H1 (cell line): Measurements from ENCODE around the gene OGFOD3. TPM values are rescaled to one million over a fixed set of nuclear protein-coding genes. Genes with fewer than 3 reads are reported as not detected.

Source experiments
- CTCF ChIA-PET: fragments of 300-600 bp; sonication (Branson Sonifier 250); formaldehyde crosslinking; loops from one replicate; lab custom pipeline; 2021; ENCODE audit not compliant: partially characterized antibody; lab: Charles Lee
- POLR2A ChIA-PET: fragments of 300-600 bp; sonication (Branson Sonifier 250); formaldehyde crosslinking; loops from one replicate; lab custom pipeline; 2021; ENCODE audit warnings: inconsistent platforms; ENCODE audit not compliant: partially characterized antibody; lab: Charles Lee
- DNase-seq, 2 experiments: peaks; one replicate each; pipeline versions ENCODE4 v3.0.0 to v3.0.0-alpha.2; 2010 to 2022; ENCODE audit warnings: low spot score in 2 of 2, low read depth in 1 of 2, mixed read lengths in 1 of 2
- FAIRE-seq: peaks from 2 replicates; lab custom pipeline; 2011; peaks lifted over from hg19 to GRCh38; lab: Jason Lieb, UNC
- H2AFZ ChIP-seq: 2 replicates; pipeline ENCODE4 v1.8.1; 2012; ENCODE audit warnings: low read length, inconsistent platforms
- H2AK5ac ChIP-seq: 2 replicates; pipeline ENCODE4 v1.6.1; 2013; ENCODE audit warnings: low read depth, low read length
- H2BK120ac ChIP-seq: replicated peaks from 2 replicates; pipeline ENCODE3; 2013; ENCODE audit warnings: low read depth, low read length, inconsistent platforms
- H2BK12ac ChIP-seq: 2 replicates; pipeline ENCODE4 v1.6.1; 2013; ENCODE audit warnings: low read depth, low read length
- H2BK15ac ChIP-seq: 2 replicates; pipeline ENCODE4 v1.6.1; 2013; ENCODE audit warnings: low read length
- H2BK20ac ChIP-seq: 2 replicates; pipeline ENCODE4 v1.6.1; 2013; ENCODE audit warnings: low read length
- H2BK5ac ChIP-seq: 2 replicates; pipeline ENCODE4 v1.6.1; 2013; ENCODE audit warnings: low read depth, low read length
- H3K14ac ChIP-seq: 2 replicates; pipeline ENCODE4 v1.6.1; 2013; ENCODE audit warnings: inconsistent platforms; ENCODE audit not compliant: insufficient read length
- H3K18ac ChIP-seq: 2 replicates; pipeline ENCODE4 v1.6.1; 2013; ENCODE audit warnings: low read length; ENCODE audit errors: extremely low read depth
- H3K23ac ChIP-seq: 2 replicates; pipeline ENCODE4 v1.6.1; 2013; ENCODE audit warnings: inconsistent platforms; ENCODE audit not compliant: insufficient read length
- H3K23me2 ChIP-seq: 2 replicates; pipeline ENCODE4 v1.6.1; 2013; ENCODE audit warnings: low read depth, low read length
- H3K27ac ChIP-seq: 2 replicates; pipeline ENCODE4 v1.6.1; 2011; ENCODE audit warnings: low read depth, low read length, inconsistent platforms
- H3K27me3 ChIP-seq, 4 experiments: replicated peaks in 1 of 4; 1 replicate in 1 of 4; 2 replicates in 3 of 4; pipeline versions ENCODE4 v1.6.1 to v1.8.1; 2011 to 2013; ENCODE audit warnings: low read length in 3 of 4, mild to moderate bottlenecking in 3 of 4, inconsistent platforms in 2 of 4, mixed read lengths in 2 of 4, moderate library complexity in 1 of 4; ENCODE audit not compliant: control insufficient read depth in 3 of 4, insufficient read depth in 3 of 4; ENCODE audit errors: extremely low read depth in 1 of 4
- H3K36me3 ChIP-seq, 4 experiments: 2 replicates each; pipeline versions ENCODE4 v1.6.1 to v1.8.1; 2011 to 2013; ENCODE audit warnings: mild to moderate bottlenecking in 4 of 4, low read length in 3 of 4, moderate library complexity in 2 of 4, control low read depth in 1 of 4, inconsistent platforms in 1 of 4; ENCODE audit not compliant: insufficient read depth in 4 of 4, control insufficient read depth in 2 of 4
- H3K4ac ChIP-seq: replicated peaks from 2 replicates; pipeline ENCODE3; 2013; ENCODE audit warnings: low read length, low read depth, mixed read lengths, inconsistent platforms; ENCODE audit not compliant: insufficient read length
- H3K4me1 ChIP-seq, 4 experiments: replicated peaks in 1 of 4; 1 replicate in 1 of 4; 2 replicates in 3 of 4; pipeline versions ENCODE4 v1.6.1 to v1.8.1; 2011 to 2013; ENCODE audit warnings: low read length in 3 of 4, inconsistent platforms in 2 of 4, mixed read lengths in 1 of 4; ENCODE audit not compliant: insufficient read depth in 4 of 4, control insufficient read depth in 3 of 4
- H3K4me2 ChIP-seq, 2 experiments: 2 replicates each; pipeline versions ENCODE4 v1.6.1 to v1.8.1; 2011 to 2013; ENCODE audit warnings: low read depth in 2 of 2, low read length in 2 of 2, control low read depth in 1 of 2, inconsistent platforms in 1 of 2, mild to moderate bottlenecking in 1 of 2; ENCODE audit not compliant: insufficient read depth in 1 of 2
- H3K4me3 ChIP-seq, 4 experiments: fragments of 200-600, 300-600 bp in 1 of 4; sonication (generic), shearing (Covaris generic), sonication (Bioruptor Twin) in 1 of 4; 2 replicates each; pipeline versions ENCODE4 v1.5.1 to v1.8.1; 2011 to 2016; ENCODE audit warnings: low read length in 4 of 4, low read depth in 3 of 4, control low read depth in 2 of 4, inconsistent platforms in 2 of 4, mild to moderate bottlenecking in 2 of 4, mixed read lengths in 1 of 4, moderate library complexity in 1 of 4; ENCODE audit not compliant: insufficient read depth in 2 of 4; ENCODE audit errors: extremely low read depth in 1 of 4
- H3K56ac ChIP-seq: replicated peaks from 2 replicates; pipeline ENCODE3; 2013; ENCODE audit warnings: low read depth, mild to moderate bottlenecking, mixed read lengths, low read length, inconsistent platforms; ENCODE audit not compliant: insufficient read length
- H3K79me1 ChIP-seq: 2 replicates; pipeline ENCODE4 v1.6.1; 2013; ENCODE audit warnings: low read depth, low read length, control low read depth
- H3K79me2 ChIP-seq, 2 experiments: 2 replicates each; pipeline versions ENCODE4 v1.6.1 to v1.8.1; 2012 to 2013; ENCODE audit warnings: low read length in 2 of 2, mild to moderate bottlenecking in 2 of 2, inconsistent platforms in 1 of 2; ENCODE audit not compliant: insufficient read depth in 2 of 2, control insufficient read depth in 1 of 2
- H3K9ac ChIP-seq, 4 experiments: replicated peaks in 1 of 4; 1 replicate in 1 of 4; 2 replicates in 3 of 4; pipeline versions ENCODE4 v1.6.1 to v1.8.1; 2011 to 2013; ENCODE audit warnings: low read depth in 3 of 4, low read length in 3 of 4, control low read depth in 2 of 4, mild to moderate bottlenecking in 2 of 4, moderate library complexity in 2 of 4, inconsistent platforms in 1 of 4; ENCODE audit errors: extremely low read depth in 1 of 4
- H3K9me3 ChIP-seq, 2 experiments: 2 replicates each; pipeline versions ENCODE4 v1.6.1 to v1.8.1; 2012 to 2013; ENCODE audit warnings: mild to moderate bottlenecking in 2 of 2, moderate library complexity in 2 of 2, control low read depth in 1 of 2, inconsistent platforms in 1 of 2, low read depth in 1 of 2, low read length in 1 of 2, mixed read lengths in 1 of 2; ENCODE audit not compliant: insufficient read depth in 2 of 2
- H4K20me1 ChIP-seq, 2 experiments: replicated peaks in 1 of 2; 2 replicates each; pipeline versions ENCODE3 to v1.8.1; 2011 to 2013; ENCODE audit warnings: inconsistent platforms in 2 of 2, low read length in 2 of 2, mild to moderate bottlenecking in 1 of 2; ENCODE audit not compliant: insufficient read depth in 2 of 2, control insufficient read depth in 1 of 2
- H4K5ac ChIP-seq: 2 replicates; pipeline ENCODE4 v1.6.1; 2013; ENCODE audit warnings: low read length, low read depth, mixed read lengths, inconsistent platforms; ENCODE audit not compliant: insufficient read length
- H4K8ac ChIP-seq: 2 replicates; pipeline ENCODE4 v1.8.0; 2013; ENCODE audit warnings: mild to moderate bottlenecking, moderate library complexity, low read length, inconsistent platforms; ENCODE audit not compliant: insufficient read depth; ENCODE audit errors: extremely low read depth
- H4K91ac ChIP-seq: replicated peaks from 2 replicates; pipeline ENCODE3; 2013; ENCODE audit warnings: low read length, mixed read lengths, inconsistent platforms; ENCODE audit not compliant: insufficient read length
- ASH2L ChIP-seq: fragments of 200-600, 300-600 bp; sonication (generic); IDR thresholded peaks from one replicate; pipeline ENCODE4 v1.7.1; 2017; ENCODE audit warnings: low read length
- BCL11A ChIP-seq, 2 experiments: IDR thresholded peaks; one replicate each; pipeline ENCODE4 v1.6.1; 2011; ENCODE audit warnings: low read depth in 2 of 2, low read length in 2 of 2, mild to moderate bottlenecking in 2 of 2
- CHD2 ChIP-seq: IDR thresholded peaks from 2 replicates; pipeline ENCODE4 v1.6.1; 2012; ENCODE audit warnings: low read length, improper control_type of control experiment
- EP300 ChIP-seq, 2 experiments: IDR thresholded peaks; 1 replicate in 1 of 2; 2 replicates in 1 of 2; pipeline ENCODE4 v1.6.1; 2011 to 2012; ENCODE audit warnings: low read depth in 2 of 2, low read length in 2 of 2, mild to moderate bottlenecking in 2 of 2, borderline replicate concordance in 1 of 2, inconsistent platforms in 1 of 2, moderate library complexity in 1 of 2
- FOSL1 ChIP-seq: IDR thresholded peaks from 2 replicates; pipeline ENCODE4 v1.6.1; 2011; ENCODE audit warnings: mild to moderate bottlenecking, low read depth, low read length, moderate library complexity; ENCODE audit not compliant: insufficient read depth
- GABPA ChIP-seq: IDR thresholded peaks from 2 replicates; pipeline ENCODE4 v1.6.1; 2011; ENCODE audit warnings: mild to moderate bottlenecking, low read length, moderate library complexity, borderline replicate concordance; ENCODE audit not compliant: insufficient read depth
- GTF2F1 ChIP-seq: IDR thresholded peaks from 2 replicates; pipeline ENCODE4 v1.6.1; 2012; ENCODE audit warnings: low read depth, low read length, improper control_type of control experiment, borderline replicate concordance
- JUND ChIP-seq: IDR thresholded peaks from 2 replicates; pipeline ENCODE4 v1.6.1; 2011; ENCODE audit warnings: mild to moderate bottlenecking, improper control_type of control experiment, low read length
- KDM4A ChIP-seq: IDR thresholded peaks from one replicate; pipeline ENCODE4 v1.7.1; 2012; ENCODE audit warnings: low read depth, mild to moderate bottlenecking, moderate library complexity, low read length, inconsistent platforms; ENCODE audit not compliant: severe bottlenecking
- NANOG ChIP-seq: IDR thresholded peaks from 2 replicates; pipeline ENCODE4 v1.6.1; 2011; ENCODE audit warnings: low read length, low read depth, mild to moderate bottlenecking, inconsistent platforms; ENCODE audit not compliant: insufficient read depth, poor library complexity, severe bottlenecking
- POLR2AphosphoS5 ChIP-seq: IDR thresholded peaks from 2 replicates; pipeline ENCODE4 v1.6.1; 2011; ENCODE audit warnings: low read depth, low read length
- SIRT6 ChIP-seq: IDR thresholded peaks from one replicate; pipeline ENCODE4 v1.7.1; 2012; ENCODE audit warnings: low read length, inconsistent platforms
- TBP ChIP-seq: IDR thresholded peaks from 2 replicates; pipeline ENCODE4 v1.6.1; 2011; ENCODE audit warnings: low read depth, low read length, improper control_type of control experiment
- TEAD4 ChIP-seq: IDR thresholded peaks from 2 replicates; pipeline ENCODE4 v1.6.1; 2012; ENCODE audit warnings: low read depth, low read length, inconsistent platforms, mixed read lengths
- YY1 ChIP-seq: IDR thresholded peaks from 2 replicates; pipeline ENCODE4 v1.6.1; 2011; ENCODE audit warnings: low read depth, mild to moderate bottlenecking, low read length
- WGBS, 2 experiments: shearing (Covaris generic) in 1 of 2; methylation state at CpG; one replicate each; pipeline versions ENCODE4 v1.1.6 to v1.1.7; 2013 to 2015; ENCODE audit warnings: low lambda C conversion rate in 2 of 2, mixed read lengths in 2 of 2, inconsistent platforms in 1 of 2, low coverage in 1 of 2, missing lambda C conversion rate in 1 of 2; ENCODE audit not compliant: insufficient replicate concordance in 2 of 2, insufficient coverage in 1 of 2, insufficient read length in 1 of 2; ENCODE audit errors: extremely low coverage in 1 of 2, missing lambda C conversion rate in 1 of 2; 5-methylcytosine and 5-hydroxymethylcytosine counted together
- polyA plus RNA-seq, 7 experiments: library from polyadenylated mRNA; depleted of rRNA in 3 of 7; stranded (reverse) in 5 of 7; unstranded in 2 of 7; fragments of >200 nt in 5 of 7; fragments of 200-250 nt in 2 of 7; gene quantifications; 1 replicate in 5 of 7; 2 replicates in 1 of 7; 4 replicates in 1 of 7; pipeline versions ENCODE4 v1.2.1 to v1.2.3, GENCODE V29; 2011 to 2013; ENCODE audit warnings: missing spikeins in 2 of 7, mixed read lengths in 2 of 7
- total RNA-seq: library from RNA; stranded (reverse); fragmentation: NEBNext Ultra II Directional; extraction: Animal tissue kit (Norgen Biotek cat#: 25700); gene quantifications from 2 replicates; pipeline ENCODE4 v1.2.1, GENCODE V29; 2021

The OGFOD3 gene
- total and polyA plus RNA-seq, 2 of the 8 experiments (the other 6 are each of a cell fraction or from before 2014, with no cell fraction given), result 21.1 to 21.8 TPM

GRCh38 chr17:82400830-82401229 lies 17.6 kb downstream of the OGFOD3 start:
- no peak overlapping the region for H2BK12ac ChIP-seq
- CTCF ChIA-PET, result interaction anchor here (0.7 kb wide), 1 partner anchor 60 kb away, joined by 3 read pairs; no protein-coding TSS in a partner anchor

More at GRCh38 chr17:82400830-82401229, 17.6 kb downstream of the OGFOD3 start:
- FAIRE-seq, result no peak
- no peak for DNase-seq
- Histone ChIP-seq H2AFZ (no peak overlapping the region), H3K36me3 (peaks cover 0 to 11% (median 2%) of the 10 kb centered on the region in 4 experiments; a peak in 3 of 8 replicates), H3K79me2 (no peaks in the 10 kb centered on the region), H3K27me3 (no peaks in the 10 kb centered on the region), H3K4me1 (no peaks in the 10 kb centered on the region), H4K5ac (no peak overlapping the region), H3K9me3 (no peaks in the 10 kb centered on the region), H2AK5ac (no peak overlapping the region), H3K79me1 (no peaks in the 10 kb centered on the region), H3K4me2 (no peak overlapping the region), H3K23ac (no peak overlapping the region), H4K20me1 (peaks cover 0 to 4% of the 10 kb centered on the region in 2 experiments), H3K56ac (no peak overlapping the region), H3K4me3 (no peak overlapping the region), H3K18ac (no peak overlapping the region), H3K9ac (no peak overlapping the region), H2BK5ac (no peak overlapping the region), H2BK120ac (no peak overlapping the region), H4K91ac (no peak overlapping the region), H2BK20ac (no peak overlapping the region), H3K27ac (no peak overlapping the region), H3K23me2 (no peaks in the 10 kb centered on the region), H4K8ac (no peak overlapping the region), H2BK15ac (no peak overlapping the region), H3K4ac (no peak overlapping the region), H3K14ac (no peak overlapping the region)
- POLR2A ChIA-PET, result interaction anchor here (0.6 to 0.8 kb wide), 3 partner anchors 9 to 41 kb away, joined by 3 read pairs; no protein-coding TSS in a partner anchor
- 95% methylated on average over 16 of the region's 19 CpGs; no CpG with 5 or more reads in 1 of the 2 experiments for WGBS, 2 experiments
- no peak for TF ChIP-seq YY1
- TF ChIP-seq ASH2L, result no peak
- no peak for TF ChIP-seq NANOG
- TF ChIP-seq SIRT6, result no peak
- TF ChIP-seq FOSL1, result no peak
- TF ChIP-seq BCL11A (IDR thresholded peaks at IDR 0.05; ENCODE audit: low read depth in 2 of 2, low read length in 2 of 2), result no peak
- no peak for TF ChIP-seq GTF2F1
- TF ChIP-seq TBP, result no peak
- no peak for TF ChIP-seq JUND
- TF ChIP-seq GABPA, result no peak
- TF ChIP-seq KDM4A, result no peak
- TF ChIP-seq TEAD4, result no peak
- TF ChIP-seq CHD2, result no peak
- no peak for TF ChIP-seq POLR2AphosphoS5
- no peak for TF ChIP-seq EP300 (IDR thresholded peaks at IDR 0.05; ENCODE audit: borderline replicate concordance in 1 of 2, low read depth in 2 of 2, low read length in 2 of 2)
